GM23338 (cell line): ENCODE results near the gene ASRGL1. TPM values are rescaled to one million over a fixed set of nuclear protein-coding genes. Genes with fewer than 3 reads are reported as not detected.

ENCODE experiments used
- ATAC-seq: fragments of 200-7000 bp; cut with Tn5 transposase; 3 replicates; pipeline ENCODE4 v1.9.1; 2020
- DNase-seq: peaks from one replicate; pipeline ENCODE4 v3.0.0-alpha.2; 2015; ENCODE audit warnings: low spot score
- H2AFZ ChIP-seq: fragments of 200-600 bp; sonication (generic); 2 replicates; pipeline ENCODE4 v1.8.0; 2016; ENCODE audit warnings: antibody characterized with exemption, mild to moderate bottlenecking, moderate library complexity
- H3F3A ChIP-seq: fragments of 200-600 bp; sonication (generic); replicated peaks from 2 replicates; pipeline ENCODE4 v1.8.0; 2017; ENCODE audit warnings: antibody characterized with exemption, mixed run types, low read depth
- H3K27ac ChIP-seq: fragments of 200-600 bp; sonication (generic); 2 replicates; pipeline ENCODE4 v1.6.1; 2016; ENCODE audit warnings: low read depth
- H3K27me3 ChIP-seq: fragments of 200-600 bp; sonication (generic); 2 replicates; pipeline ENCODE4 v1.8.0; 2016; ENCODE audit warnings: mild to moderate bottlenecking, mixed run types, moderate library complexity; ENCODE audit not compliant: insufficient read depth
- H3K36me3 ChIP-seq: fragments of 200-600 bp; sonication (generic); 2 replicates; pipeline ENCODE4 v1.8.0; 2016; ENCODE audit warnings: mild to moderate bottlenecking; ENCODE audit not compliant: insufficient read depth
- H3K4me1 ChIP-seq: fragments of 200-600 bp; sonication (generic); 2 replicates; pipeline ENCODE4 v1.8.0; 2016; ENCODE audit warnings: mild to moderate bottlenecking, moderate library complexity; ENCODE audit not compliant: insufficient read depth
- H3K4me2 ChIP-seq: fragments of 200-600 bp; sonication (generic); 2 replicates; pipeline ENCODE4 v1.7.1; 2017; ENCODE audit warnings: mixed run types
- H3K4me3 ChIP-seq: fragments of 200-600 bp; sonication (generic); 2 replicates; pipeline ENCODE4 v1.6.1; 2016; ENCODE audit warnings: mixed run types
- H3K79me2 ChIP-seq: fragments of 200-600 bp; sonication (generic); replicated peaks from 2 replicates; pipeline ENCODE4 v1.8.0; 2017; ENCODE audit warnings: mild to moderate bottlenecking; ENCODE audit not compliant: insufficient read depth
- H3K9me2 ChIP-seq: fragments of 200-600 bp; sonication (generic); 2 replicates; pipeline ENCODE4 v1.8.0; 2017; ENCODE audit not compliant: insufficient read depth
- H4K20me1 ChIP-seq: fragments of 200-600 bp; sonication (generic); replicated peaks from 2 replicates; pipeline ENCODE4 v1.8.0; 2017; ENCODE audit warnings: mild to moderate bottlenecking; ENCODE audit not compliant: insufficient read depth
- H3K27ac Mint-ChIP-seq: 2 replicates; pipeline ENCODE4 v1.8.0; 2020; ENCODE audit warnings: inconsistent platforms, mild to moderate bottlenecking, moderate library complexity, mixed read lengths
- H3K27me3 Mint-ChIP-seq: 3 replicates; pipeline ENCODE4 v1.8.0; 2022; ENCODE audit warnings: low read depth, mild to moderate bottlenecking, moderate library complexity, mixed read lengths, inconsistent platforms; ENCODE audit not compliant: insufficient read depth, poor library complexity
- H3K36me3 Mint-ChIP-seq: 3 replicates; pipeline ENCODE4 v1.8.0; 2021; ENCODE audit warnings: low read depth, mild to moderate bottlenecking, inconsistent platforms, moderate library complexity, mixed read lengths
- H3K4me1 Mint-ChIP-seq: 3 replicates; pipeline ENCODE4 v1.8.0; 2020; ENCODE audit warnings: mild to moderate bottlenecking, inconsistent platforms, mixed read lengths
- H3K4me3 Mint-ChIP-seq: 3 replicates; pipeline ENCODE4 v1.8.0; 2021; ENCODE audit warnings: moderate library complexity, mild to moderate bottlenecking, inconsistent platforms, mixed read lengths
- H3K9me3 Mint-ChIP-seq: 3 replicates; pipeline ENCODE4 v1.8.0; 2020; ENCODE audit warnings: moderate library complexity, mild to moderate bottlenecking, inconsistent platforms, mixed read lengths
- CREB1 ChIP-seq: fragments of 250-450 bp; sonication (Bioruptor Pico); IDR thresholded peaks from 2 replicates; pipeline ENCODE4 v1.5.0; 2020; ENCODE audit warnings: low read depth, mild to moderate bottlenecking, moderate library complexity
- EZH2phosphoT487 ChIP-seq: fragments of 200-600 bp; sonication (generic); IDR thresholded peaks from one replicate; pipeline ENCODE4 v1.8.1; 2018; ENCODE audit warnings: antibody characterized with exemption; ENCODE audit not compliant: unreplicated experiment
- JUNB ChIP-seq: IDR thresholded peaks from one replicate; pipeline ENCODE4 v1.6.1; 2016; ENCODE audit warnings: antibody characterized with exemption; ENCODE audit not compliant: unreplicated experiment
- NANOG ChIP-seq: IDR thresholded peaks from 2 replicates; pipeline ENCODE4 v1.6.1; 2016; ENCODE audit warnings: antibody characterized with exemption, borderline replicate concordance
- STAT1 ChIP-seq: IDR thresholded peaks from one replicate; pipeline ENCODE4 v1.6.1; 2016; ENCODE audit warnings: antibody characterized with exemption; ENCODE audit not compliant: unreplicated experiment
- ZNF114 ChIP-seq: fragments of 250-450 bp; sonication (Bioruptor Pico); IDR thresholded peaks from 2 replicates; pipeline ENCODE4 v1.5.0; 2020; ENCODE audit warnings: mild to moderate bottlenecking, moderate library complexity
- polyA plus RNA-seq: library from polyadenylated mRNA; unstranded; fragments of >200 nt; fragmentation: Nextera tagmentation; extraction: Ambion mirVana; gene quantifications from 2 replicates; pipeline ENCODE4 v1.2.1, GENCODE V29; 2016
- total RNA-seq: library from RNA; depleted of rRNA; stranded (reverse); fragments of >200 nt; shearing (Covaris generic); gene quantifications from 2 replicates; pipeline ENCODE4 v1.2.3, GENCODE V29; 2014
- TF ChIP-seq, protein P1 (sequence below): IDR thresholded peaks from one replicate; pipeline ENCODE4 v1.6.1; 2018; ENCODE audit warnings: antibody characterized with exemption; ENCODE audit not compliant: unreplicated experiment

Gene ASRGL1
- total and polyA plus RNA-seq, 2 experiments from 2014 or later, result 32.9 to 50.3 TPM

DNA sequence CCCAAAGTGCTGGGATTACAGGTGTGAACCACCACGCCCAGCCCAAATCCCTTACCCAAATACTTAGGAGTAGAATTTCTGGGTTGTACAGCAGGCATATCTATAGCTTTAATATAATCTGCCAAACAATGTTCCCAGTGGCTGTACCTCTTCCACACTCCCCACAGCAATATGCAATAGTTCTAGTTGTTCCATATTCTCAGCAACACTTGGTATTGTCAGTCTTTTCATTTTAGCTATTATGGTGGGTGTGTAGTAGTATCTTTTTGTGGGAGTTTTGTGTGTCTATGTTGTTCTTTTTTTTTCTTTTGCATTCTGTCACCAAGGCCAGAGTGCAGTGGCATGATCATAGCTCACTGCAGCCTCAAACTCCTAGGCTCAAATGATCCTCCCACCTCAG is 100.4 kb downstream of the ASRGL1 start:
- Mint-ChIP-seq H3K9me3 (no peaks in the 10 kb centered on the region), H3K4me1 (peaks cover 9% of the 10 kb centered on the region; the same call in 1 of the 3 replicates), H3K27ac (no peak overlapping the region), H3K4me3 (no peak overlapping the region), H3K36me3 (no peaks in the 10 kb centered on the region), H3K27me3 (peaks cover 6% of the 10 kb centered on the region)
- Histone ChIP-seq H3K79me2 (no peaks in the 10 kb centered on the region), H3K36me3 (no peaks in the 10 kb centered on the region), H4K20me1 (no peaks in the 10 kb centered on the region), H3K4me1 (no peaks in the 10 kb centered on the region), H3K9me2 (no peaks in the 10 kb centered on the region), H3K27ac (no peak overlapping the region), H3K4me2 (no peak overlapping the region), H3F3A (0 out of 2 replicates have a peak, but pooled peaks cover 4% of the 10 kb centered on the region), H3K27me3 (no peaks in the 10 kb centered on the region), H3K4me3 (no peak overlapping the region), H2AFZ (no peak overlapping the region)
- ATAC-seq, result no peak
- TF ChIP-seq NANOG (no peak), EZH2phosphoT487 (no peak), JUNB (no peak), STAT1 (no peak), ZNF114 (CRISPR knock-in tag) (no peak)
- DNase-seq, result no peak

- H3K4me1 Mint-ChIP-seq, result peaks cover 9% of the 10 kb centered on the region; the same call in 1 of the 3 replicates
- H3K4me3 Mint-ChIP-seq, result no peak overlapping the region
- H3K27ac ChIP-seq, result no peak overlapping the region
- ATAC-seq, result no peak
- no peak for DNase-seq
- no peaks in the 10 kb centered on the region for H3K9me3 Mint-ChIP-seq
- H3K36me3 Mint-ChIP-seq, result no peaks in the 10 kb centered on the region
- no peak overlapping the region for H2AFZ ChIP-seq
- no peaks in the 10 kb centered on the region for H3K27me3 ChIP-seq
- no peaks in the 10 kb centered on the region for H3K36me3 ChIP-seq
- no peaks in the 10 kb centered on the region for H3K9me2 ChIP-seq
- 0 out of 2 replicates have a peak, but pooled peaks cover 2% of the 10 kb centered on the region for H3F3A ChIP-seq
- H3K4me2 ChIP-seq, result no peak overlapping the region
- no peaks in the 10 kb centered on the region for H4K20me1 ChIP-seq
- no peak overlapping the region for H3K4me3 ChIP-seq
- no peak overlapping the region for H3K27ac Mint-ChIP-seq
- H3K27me3 Mint-ChIP-seq, result peaks cover 3% of the 10 kb centered on the region
- H3K4me1 ChIP-seq, result no peaks in the 10 kb centered on the region
- TF ChIP-seq, protein P1, sequence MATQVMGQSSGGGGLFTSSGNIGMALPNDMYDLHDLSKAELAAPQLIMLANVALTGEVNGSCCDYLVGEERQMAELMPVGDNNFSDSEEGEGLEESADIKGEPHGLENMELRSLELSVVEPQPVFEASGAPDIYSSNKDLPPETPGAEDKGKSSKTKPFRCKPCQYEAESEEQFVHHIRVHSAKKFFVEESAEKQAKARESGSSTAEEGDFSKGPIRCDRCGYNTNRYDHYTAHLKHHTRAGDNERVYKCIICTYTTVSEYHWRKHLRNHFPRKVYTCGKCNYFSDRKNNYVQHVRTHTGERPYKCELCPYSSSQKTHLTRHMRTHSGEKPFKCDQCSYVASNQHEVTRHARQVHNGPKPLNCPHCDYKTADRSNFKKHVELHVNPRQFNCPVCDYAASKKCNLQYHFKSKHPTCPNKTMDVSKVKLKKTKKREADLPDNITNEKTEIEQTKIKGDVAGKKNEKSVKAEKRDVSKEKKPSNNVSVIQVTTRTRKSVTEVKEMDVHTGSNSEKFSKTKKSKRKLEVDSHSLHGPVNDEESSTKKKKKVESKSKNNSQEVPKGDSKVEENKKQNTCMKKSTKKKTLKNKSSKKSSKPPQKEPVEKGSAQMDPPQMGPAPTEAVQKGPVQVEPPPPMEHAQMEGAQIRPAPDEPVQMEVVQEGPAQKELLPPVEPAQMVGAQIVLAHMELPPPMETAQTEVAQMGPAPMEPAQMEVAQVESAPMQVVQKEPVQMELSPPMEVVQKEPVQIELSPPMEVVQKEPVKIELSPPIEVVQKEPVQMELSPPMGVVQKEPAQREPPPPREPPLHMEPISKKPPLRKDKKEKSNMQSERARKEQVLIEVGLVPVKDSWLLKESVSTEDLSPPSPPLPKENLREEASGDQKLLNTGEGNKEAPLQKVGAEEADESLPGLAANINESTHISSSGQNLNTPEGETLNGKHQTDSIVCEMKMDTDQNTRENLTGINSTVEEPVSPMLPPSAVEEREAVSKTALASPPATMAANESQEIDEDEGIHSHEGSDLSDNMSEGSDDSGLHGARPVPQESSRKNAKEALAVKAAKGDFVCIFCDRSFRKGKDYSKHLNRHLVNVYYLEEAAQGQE, result no peak
- no peak for TF ChIP-seq CREB1 (CRISPR knock-in tag)
- H3K79me2 ChIP-seq, result no peaks in the 10 kb centered on the region
Observed at GRCh38 chr11:62438641-62439040, 101.4 kb downstream of the ASRGL1 start.
